Fibroblast of the aortic adventitia (primary cell): ENCODE results near the gene ZNF609. TPM values are rescaled to one million over a fixed set of nuclear protein-coding genes. Genes with fewer than 3 reads are reported as not detected.
A peak's percentile ranks its signal among the peaks of the same experiment; 100 is the strongest.

Experiments used
- DNase-seq: peaks from one replicate; pipeline ENCODE4 v3.0.0-alpha.2; 2010; ENCODE audit warnings: low read depth
- H3K4me3 ChIP-seq: 2 replicates; pipeline ENCODE4 v1.5.1; 2011; ENCODE audit warnings: low read depth, mild to moderate bottlenecking, control low read depth, low read length, moderate library complexity
- total RNA-seq: library from RNA; depleted of rRNA; stranded (reverse); fragments of >200 nt; gene quantifications from 2 replicates; pipeline ENCODE4 v1.2.3, GENCODE V29; 2012; ENCODE audit warnings: low replicate concordance
- TF ChIP-seq, protein P1 (sequence below): IDR thresholded peaks from 2 replicates; pipeline ENCODE4 v1.5.1; 2011; ENCODE audit warnings: mild to moderate bottlenecking, low read length, control low read depth, inconsistent platforms; ENCODE audit not compliant: insufficient read depth

ZNF609 gene
- total RNA-seq, 1 donor: 19.3 TPM

DNA sequence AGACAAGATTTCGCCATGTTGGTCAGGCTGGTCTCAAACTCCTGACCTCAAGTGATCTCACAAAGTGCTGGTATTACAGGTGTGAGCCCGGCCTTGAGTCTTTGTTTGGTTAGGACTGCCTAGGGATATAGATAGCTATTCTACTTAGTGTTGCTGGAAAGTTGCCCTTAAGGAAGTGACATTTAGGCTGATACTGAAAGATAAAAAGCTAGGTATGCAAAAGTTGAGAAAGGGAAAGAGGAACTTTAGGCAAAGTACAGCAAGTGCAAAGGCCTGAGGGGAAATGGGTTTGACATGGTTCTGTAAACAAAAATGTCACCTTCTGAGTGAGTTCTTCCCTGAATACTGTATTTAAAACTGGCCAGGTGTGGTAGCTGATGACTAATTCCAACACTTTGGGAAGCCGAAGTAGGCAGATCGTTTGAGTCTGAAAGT is 111.5 kb downstream of the ZNF609 start:
- no peak for DNase-seq
- TF ChIP-seq, protein P1, sequence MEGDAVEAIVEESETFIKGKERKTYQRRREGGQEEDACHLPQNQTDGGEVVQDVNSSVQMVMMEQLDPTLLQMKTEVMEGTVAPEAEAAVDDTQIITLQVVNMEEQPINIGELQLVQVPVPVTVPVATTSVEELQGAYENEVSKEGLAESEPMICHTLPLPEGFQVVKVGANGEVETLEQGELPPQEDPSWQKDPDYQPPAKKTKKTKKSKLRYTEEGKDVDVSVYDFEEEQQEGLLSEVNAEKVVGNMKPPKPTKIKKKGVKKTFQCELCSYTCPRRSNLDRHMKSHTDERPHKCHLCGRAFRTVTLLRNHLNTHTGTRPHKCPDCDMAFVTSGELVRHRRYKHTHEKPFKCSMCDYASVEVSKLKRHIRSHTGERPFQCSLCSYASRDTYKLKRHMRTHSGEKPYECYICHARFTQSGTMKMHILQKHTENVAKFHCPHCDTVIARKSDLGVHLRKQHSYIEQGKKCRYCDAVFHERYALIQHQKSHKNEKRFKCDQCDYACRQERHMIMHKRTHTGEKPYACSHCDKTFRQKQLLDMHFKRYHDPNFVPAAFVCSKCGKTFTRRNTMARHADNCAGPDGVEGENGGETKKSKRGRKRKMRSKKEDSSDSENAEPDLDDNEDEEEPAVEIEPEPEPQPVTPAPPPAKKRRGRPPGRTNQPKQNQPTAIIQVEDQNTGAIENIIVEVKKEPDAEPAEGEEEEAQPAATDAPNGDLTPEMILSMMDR: no peak

DNA sequence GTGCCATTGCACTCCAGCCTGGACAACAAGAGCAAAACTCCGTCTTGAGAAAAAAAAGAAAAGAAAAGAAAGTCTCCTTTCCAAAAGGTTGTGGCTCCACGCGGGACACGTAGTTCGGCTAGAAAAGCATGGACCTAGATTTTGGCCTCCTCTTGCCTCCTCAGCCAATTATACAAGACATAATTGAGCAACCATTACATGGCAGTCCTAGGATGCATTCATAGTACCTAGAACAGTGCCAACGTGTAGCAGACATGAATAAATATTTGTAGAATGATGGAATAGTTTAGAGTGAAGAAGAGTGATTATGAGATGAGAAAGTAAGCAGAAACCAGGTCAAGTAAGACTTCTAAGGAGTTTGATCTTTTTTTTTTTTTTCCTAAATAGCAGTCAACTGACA is 112.5 kb downstream of the ZNF609 start:
- no peak overlapping the region for H3K4me3 ChIP-seq
- no peak for DNase-seq
- TF ChIP-seq, protein P1: no peak

More for the DNA sequence above, 111.5 kb downstream of the ZNF609 start:
- no peak overlapping the region for H3K4me3 ChIP-seq

DNA sequence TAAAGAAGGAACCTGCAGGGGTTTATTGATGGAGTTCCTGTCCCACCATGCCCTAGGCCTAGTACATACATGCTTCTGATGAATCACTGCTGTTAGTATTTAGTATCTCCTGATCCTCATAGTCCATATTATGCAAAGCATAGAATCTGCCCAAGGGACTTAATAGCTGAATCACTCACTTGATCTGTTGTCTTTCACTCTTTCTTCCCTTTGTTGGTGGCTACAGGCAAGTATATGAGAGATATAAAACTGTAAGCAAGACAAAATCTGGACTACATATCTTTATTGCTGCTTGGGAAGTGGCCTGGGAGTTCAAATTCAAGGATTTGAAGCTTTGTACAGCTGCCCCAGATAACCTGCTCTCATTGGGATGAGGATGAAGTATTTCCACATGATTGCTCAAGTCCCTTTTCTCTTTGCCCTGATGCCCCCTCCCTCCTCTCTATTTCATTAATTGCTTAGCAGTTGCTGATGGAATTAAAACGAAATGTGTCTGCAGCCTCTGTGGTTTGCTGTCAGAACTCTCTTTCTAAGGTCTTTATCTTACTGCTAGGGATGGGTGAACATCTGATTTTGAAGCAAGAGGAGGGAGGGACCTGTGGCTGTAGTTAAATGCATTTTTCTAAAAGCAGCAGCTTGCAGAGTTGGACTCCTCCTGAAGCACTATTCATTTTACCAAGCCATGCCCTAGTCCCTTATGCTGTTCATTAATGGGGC is 114.1 kb downstream of the ZNF609 start:
- peak; percentile 47 for DNase-seq

DNA sequence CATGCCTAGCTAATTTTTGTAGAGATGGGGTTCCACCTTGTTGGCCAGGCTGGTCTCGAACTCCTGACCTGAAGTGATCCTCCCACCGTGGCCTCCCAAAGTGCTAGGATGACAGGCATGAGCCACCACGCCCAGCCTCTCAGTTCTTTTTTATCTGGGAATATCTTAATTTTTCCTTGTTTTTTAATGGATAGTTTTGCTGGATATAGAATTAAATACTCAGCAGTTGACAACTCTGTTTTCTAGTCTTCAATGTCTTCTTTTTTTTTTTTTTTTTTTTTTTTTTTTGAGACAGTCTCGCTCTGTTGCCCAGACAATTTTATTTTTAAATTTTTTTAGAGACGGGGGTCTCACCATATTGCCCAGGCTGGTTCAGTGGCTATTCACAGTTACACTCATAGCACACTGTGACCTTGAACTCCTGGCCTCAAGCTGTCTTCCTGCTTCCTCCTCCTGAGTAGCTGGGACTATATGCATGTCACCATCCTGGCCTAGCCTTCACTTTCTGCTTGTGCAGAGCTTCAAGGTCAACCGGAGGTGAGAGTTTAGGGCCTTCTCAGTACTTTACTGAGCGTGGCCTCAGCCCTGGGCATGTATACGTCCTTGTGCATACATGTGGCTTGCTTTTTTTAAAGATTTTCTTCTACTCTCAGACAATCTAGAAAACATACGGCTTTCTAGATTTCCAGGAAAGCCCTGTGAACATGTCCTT is 120.5 kb downstream of the ZNF609 start:
- TF ChIP-seq, protein P1: no peak
- no peak overlapping the region for H3K4me3 ChIP-seq
- no peak for DNase-seq

More for the DNA sequence above, 114.1 kb downstream of the ZNF609 start:
- H3K4me3 ChIP-seq: no peak overlapping the region
- TF ChIP-seq, protein P1: no peak

DNA sequence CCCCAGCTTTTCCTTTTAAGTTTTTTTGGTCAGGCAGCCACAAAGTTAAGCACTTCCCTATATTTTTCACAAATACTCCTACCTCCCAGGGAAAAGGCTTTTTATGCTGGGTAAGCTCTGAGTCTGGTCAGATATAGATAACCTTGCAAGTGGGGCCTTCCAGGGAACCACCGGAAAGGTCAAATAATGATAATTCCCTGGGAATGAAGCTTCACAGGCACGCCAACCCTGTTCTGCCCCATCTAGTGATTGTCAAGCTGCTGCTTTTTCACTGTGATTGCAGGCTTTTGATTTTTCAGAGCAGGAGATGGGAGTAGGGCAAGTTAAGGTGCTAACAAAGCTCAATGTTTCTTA is 121.0 kb downstream of the ZNF609 start:
- no peak for DNase-seq
- TF ChIP-seq, protein P1: no peak
- H3K4me3 ChIP-seq: no peak overlapping the region

DNA sequence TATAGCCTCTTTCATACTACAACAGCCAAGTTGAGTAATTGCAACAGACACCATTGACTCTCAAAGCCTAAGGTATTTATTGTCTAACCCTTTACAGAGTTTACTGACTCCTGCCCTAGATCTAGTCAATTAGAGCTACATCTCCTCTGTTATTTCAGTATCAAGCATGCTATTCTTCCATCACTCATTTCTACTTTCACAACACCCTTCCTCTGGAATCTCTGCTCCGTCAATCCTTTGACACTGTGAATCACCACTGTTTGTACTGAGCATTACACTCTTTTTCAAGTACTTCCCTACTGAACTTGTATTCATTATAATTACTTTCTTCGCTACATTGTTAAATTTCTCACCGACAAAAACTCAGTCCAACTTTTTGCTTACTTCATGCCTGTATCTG is 121.8 kb downstream of the ZNF609 start:
- no peak for DNase-seq
- no peak overlapping the region for H3K4me3 ChIP-seq
- TF ChIP-seq, protein P1: no peak
